Neural cell (in vitro differentiated cells): Measurements from ENCODE around the gene POFUT1.

ENCODE experiments used
- CTCF ChIP-seq: fragments of 450-650 bp; IDR thresholded peaks from 2 replicates; pipeline ENCODE4 v1.5.1; 2014; ENCODE audit warnings: antibody characterized with exemption, mild to moderate bottlenecking, moderate library complexity; ENCODE audit not compliant: poor library complexity, severe bottlenecking
- EZH2 ChIP-seq: fragments of 200-600, 300-800 bp; shearing (Covaris generic), sonication (generic); IDR thresholded peaks from 2 replicates; pipeline ENCODE4 v1.6.1; 2014; ENCODE audit warnings: antibody characterized with exemption, low read length, borderline replicate concordance, mild to moderate bottlenecking; ENCODE audit not compliant: insufficient read depth, poor library complexity, severe bottlenecking
- POLR2AphosphoS5 ChIP-seq: IDR thresholded peaks from 2 replicates; pipeline ENCODE4 v1.6.1; 2012
- REST ChIP-seq: IDR thresholded peaks from 2 replicates; pipeline ENCODE4 v1.6.1; 2012; ENCODE audit warnings: borderline replicate concordance
- TAF1 ChIP-seq: IDR thresholded peaks from 2 replicates; pipeline ENCODE4 v1.6.1; 2012; ENCODE audit warnings: low read depth

- TF ChIP-seq CTCF (no peak), REST (no peak), POLR2AphosphoS5 (no peak), TAF1 (no peak), EZH2 (no peak)
Measured at GRCh38 chr20:32236048-32236533, 28.4 kb downstream of the POFUT1 start.
